ENCODE data around the gene CHRNB4. TPM values are rescaled to one million over a fixed set of nuclear protein-coding genes. Genes with fewer than 3 reads are reported as not detected.

CHRNB4 gene
- total and polyA plus RNA-seq, 2 of the 8 experiments (the other 6 are each of a cell fraction or from before 2014, with no cell fraction given): 2.4 to 4.5 TPM

DNA sequence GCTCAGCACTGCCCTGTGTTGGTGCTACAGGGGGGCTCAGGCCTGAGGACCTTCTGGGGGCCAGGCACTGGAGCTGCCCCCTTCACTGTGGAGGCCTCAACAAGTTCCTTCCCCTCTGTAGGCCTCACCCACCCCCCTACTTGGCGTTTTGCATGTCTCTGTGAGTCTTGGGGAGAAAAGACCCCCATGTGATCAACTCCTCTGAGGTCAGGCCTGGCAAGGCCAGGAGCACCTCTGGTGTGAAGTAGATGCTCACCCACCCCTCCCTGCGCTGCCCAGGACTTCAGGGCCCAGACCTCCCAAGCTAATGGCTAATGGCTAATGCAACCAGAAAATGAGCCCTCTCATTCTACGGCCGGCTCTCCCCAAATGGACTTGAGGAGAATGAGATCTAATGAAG, 34.2 kb upstream of the CHRNB4 start:
- H3K27me3 ChIP-seq (replicated peaks in 1 of 4; ENCODE audit: control insufficient read depth in 3 of 4, extremely low read depth in 1 of 4, insufficient read depth in 3 of 4, low read length in 3 of 4): peaks cover 0 to 6% (median 4%) of the 10 kb centered on the region in 4 experiments; a peak in 3 of 7 replicates
- H3K23ac ChIP-seq (ENCODE audit: insufficient read length): no peak overlapping the region
- H3K79me2 ChIP-seq (ENCODE audit: control insufficient read depth in 1 of 2, insufficient read depth in 2 of 2, low read length in 2 of 2): no peaks in the 10 kb centered on the region
- H2BK20ac ChIP-seq (ENCODE audit: low read length): no peak overlapping the region
- no peak overlapping the region for H4K5ac ChIP-seq (ENCODE audit: insufficient read length, low read depth, low read length)
- H3K4me2 ChIP-seq (ENCODE audit: insufficient read depth in 1 of 2, low read depth in 2 of 2, low read length in 2 of 2): no peak overlapping the region
- TF ChIP-seq, protein P1, sequence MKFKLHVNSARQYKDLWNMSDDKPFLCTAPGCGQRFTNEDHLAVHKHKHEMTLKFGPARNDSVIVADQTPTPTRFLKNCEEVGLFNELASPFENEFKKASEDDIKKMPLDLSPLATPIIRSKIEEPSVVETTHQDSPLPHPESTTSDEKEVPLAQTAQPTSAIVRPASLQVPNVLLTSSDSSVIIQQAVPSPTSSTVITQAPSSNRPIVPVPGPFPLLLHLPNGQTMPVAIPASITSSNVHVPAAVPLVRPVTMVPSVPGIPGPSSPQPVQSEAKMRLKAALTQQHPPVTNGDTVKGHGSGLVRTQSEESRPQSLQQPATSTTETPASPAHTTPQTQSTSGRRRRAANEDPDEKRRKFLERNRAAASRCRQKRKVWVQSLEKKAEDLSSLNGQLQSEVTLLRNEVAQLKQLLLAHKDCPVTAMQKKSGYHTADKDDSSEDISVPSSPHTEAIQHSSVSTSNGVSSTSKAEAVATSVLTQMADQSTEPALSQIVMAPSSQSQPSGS (IDR thresholded peaks at IDR 0.05; ENCODE audit: low read length): no peak
- H3K27ac ChIP-seq (ENCODE audit: low read depth, low read length): no peak overlapping the region
- no peaks in the 10 kb centered on the region for H3K9me3 ChIP-seq (ENCODE audit: insufficient read depth in 2 of 2, low read depth in 1 of 2, low read length in 1 of 2)
- H2BK12ac ChIP-seq (ENCODE audit: low read depth, low read length): no peak overlapping the region
- FAIRE-seq (no peak), DNase-seq (ENCODE audit: low read depth in 1 of 2, low spot score in 2 of 2) (no peak)
- H4K8ac ChIP-seq (ENCODE audit: extremely low read depth, insufficient read depth, low read length): no peak overlapping the region; the same call in 1 of the 2 replicates
- no peak overlapping the region for H3K14ac ChIP-seq (ENCODE audit: insufficient read length)
- H3K9ac ChIP-seq (replicated peaks in 1 of 4; ENCODE audit: extremely low read depth in 1 of 4, low read depth in 3 of 4, low read length in 3 of 4): no peak overlapping the region
- no peak overlapping the region for H2BK15ac ChIP-seq (ENCODE audit: low read length)
- POLR2A ChIA-PET (ENCODE audit: partially characterized antibody): no interaction called here
- H3K4me1 ChIP-seq (replicated peaks in 1 of 4; ENCODE audit: control insufficient read depth in 3 of 4, insufficient read depth in 4 of 4, low read length in 3 of 4): peaks cover 7 to 20% (median 16%) of the 10 kb centered on the region in 4 experiments
- H2AK5ac ChIP-seq (ENCODE audit: low read depth, low read length): no peak overlapping the region
- H3K36me3 ChIP-seq (ENCODE audit: control insufficient read depth in 2 of 4, insufficient read depth in 4 of 4, low read length in 3 of 4): no peaks in the 10 kb centered on the region
- H3K79me1 ChIP-seq (ENCODE audit: low read depth, low read length): no peaks in the 10 kb centered on the region
- no peak overlapping the region for H3K4me3 ChIP-seq (ENCODE audit: extremely low read depth in 1 of 4, insufficient read depth in 2 of 4, low read depth in 3 of 4, low read length in 4 of 4)
- no peak overlapping the region for H3K4ac ChIP-seq (replicated peaks; ENCODE audit: insufficient read length, low read depth, low read length)
- CTCF ChIA-PET (ENCODE audit: partially characterized antibody): interaction anchor here (0.5 to 2.5 kb wide), 4 partner anchors 10 to 36 kb away, joined by 3 to 9 read pairs (median 6); no protein-coding TSS in a partner anchor
- H2BK5ac ChIP-seq (ENCODE audit: low read depth, low read length): no peak overlapping the region
- no peak overlapping the region for H3K56ac ChIP-seq (replicated peaks; ENCODE audit: insufficient read length, low read depth, low read length)
- no peak overlapping the region for H3K18ac ChIP-seq (ENCODE audit: extremely low read depth, low read length)
- WGBS, 2 experiments (ENCODE audit: extremely low coverage in 1 of 2, insufficient coverage in 1 of 2, insufficient read length in 1 of 2, insufficient replicate concordance in 2 of 2, low coverage in 1 of 2, low lambda C conversion rate in 2 of 2, missing lambda C conversion rate in 1 of 2): 95% methylated on average over 4 of the region's 4 CpGs; no CpG with 5 or more reads in 1 of the 2 experiments
- no peak overlapping the region for H2BK120ac ChIP-seq (replicated peaks; ENCODE audit: low read depth, low read length)
- no peaks in the 10 kb centered on the region for H4K20me1 ChIP-seq (replicated peaks in 1 of 2; ENCODE audit: control insufficient read depth in 1 of 2, insufficient read depth in 2 of 2, low read length in 2 of 2)
- no peak overlapping the region for H4K91ac ChIP-seq (replicated peaks; ENCODE audit: insufficient read length, low read length)
- no peak overlapping the region for H2AFZ ChIP-seq (ENCODE audit: low read length)
- H3K23me2 ChIP-seq (ENCODE audit: low read depth, low read length): no peaks in the 10 kb centered on the region
